Prostate gland (tissue), 2 donors: ENCODE data around the gene ZMAT5.

Experiments
- POLR2A ChIP-seq: fragments of 450-650 bp; IDR thresholded peaks from one replicate; pipeline ENCODE4 v1.6.1; 2016; ENCODE audit warnings: antibody characterized with exemption, mild to moderate bottlenecking
- POLR2AphosphoS5 ChIP-seq: sonication (generic); formaldehyde crosslinking; IDR thresholded peaks from one replicate; pipeline ENCODE4 v1.6.1; 2017; ENCODE audit warnings: antibody characterized with exemption
- TF ChIP-seq, protein P1 (sequence below), 4 experiments: fragments of 200-600 bp in 2 of 4; fragments of 450-650 bp in 2 of 4; sonication (generic) in 2 of 4; IDR thresholded peaks; 1 replicate in 3 of 4; 2 replicates in 1 of 4; pipeline ENCODE4 v1.5.1; 2016 to 2019; ENCODE audit warnings: antibody characterized with exemption in 4 of 4, mild to moderate bottlenecking in 2 of 4, moderate library complexity in 2 of 4

DNA sequence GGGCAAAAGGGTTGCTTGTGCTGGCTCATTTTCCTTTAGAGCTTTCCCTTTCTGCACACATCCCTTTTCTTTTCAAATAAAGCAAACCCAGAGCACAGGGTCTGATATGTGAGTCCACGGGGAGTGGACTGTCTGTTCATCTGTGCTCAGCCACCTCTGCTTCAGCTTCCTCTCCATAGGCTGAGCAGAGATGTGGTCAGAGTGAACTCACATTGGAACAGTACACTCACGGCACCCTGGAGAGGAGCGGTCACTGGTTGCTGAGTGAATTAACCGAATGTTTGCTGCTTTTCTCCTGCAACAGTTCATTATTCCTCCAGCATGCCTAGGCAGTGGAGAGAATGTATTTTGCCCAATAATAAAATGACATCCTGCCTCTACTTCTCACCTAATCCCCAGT is 83.3 kb downstream of the ZMAT5 start:
- TF ChIP-seq POLR2A, result no peak
- TF ChIP-seq POLR2AphosphoS5, result no peak
- TF ChIP-seq, protein P1, sequence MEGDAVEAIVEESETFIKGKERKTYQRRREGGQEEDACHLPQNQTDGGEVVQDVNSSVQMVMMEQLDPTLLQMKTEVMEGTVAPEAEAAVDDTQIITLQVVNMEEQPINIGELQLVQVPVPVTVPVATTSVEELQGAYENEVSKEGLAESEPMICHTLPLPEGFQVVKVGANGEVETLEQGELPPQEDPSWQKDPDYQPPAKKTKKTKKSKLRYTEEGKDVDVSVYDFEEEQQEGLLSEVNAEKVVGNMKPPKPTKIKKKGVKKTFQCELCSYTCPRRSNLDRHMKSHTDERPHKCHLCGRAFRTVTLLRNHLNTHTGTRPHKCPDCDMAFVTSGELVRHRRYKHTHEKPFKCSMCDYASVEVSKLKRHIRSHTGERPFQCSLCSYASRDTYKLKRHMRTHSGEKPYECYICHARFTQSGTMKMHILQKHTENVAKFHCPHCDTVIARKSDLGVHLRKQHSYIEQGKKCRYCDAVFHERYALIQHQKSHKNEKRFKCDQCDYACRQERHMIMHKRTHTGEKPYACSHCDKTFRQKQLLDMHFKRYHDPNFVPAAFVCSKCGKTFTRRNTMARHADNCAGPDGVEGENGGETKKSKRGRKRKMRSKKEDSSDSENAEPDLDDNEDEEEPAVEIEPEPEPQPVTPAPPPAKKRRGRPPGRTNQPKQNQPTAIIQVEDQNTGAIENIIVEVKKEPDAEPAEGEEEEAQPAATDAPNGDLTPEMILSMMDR (IDR thresholded peaks at IDR 0.05), result no peak
